ENCODE data around the gene PRPF40B.

Gene PRPF40B

GRCh38 chr12:49689785-49690184 lies 66.4 kb downstream of the PRPF40B start:
- no peak for DNase-seq

- DNase-seq, result no peak
These were observed 69.5 kb downstream of the PRPF40B start for GRCh38 chr12:49692851-49693250.

DNA sequence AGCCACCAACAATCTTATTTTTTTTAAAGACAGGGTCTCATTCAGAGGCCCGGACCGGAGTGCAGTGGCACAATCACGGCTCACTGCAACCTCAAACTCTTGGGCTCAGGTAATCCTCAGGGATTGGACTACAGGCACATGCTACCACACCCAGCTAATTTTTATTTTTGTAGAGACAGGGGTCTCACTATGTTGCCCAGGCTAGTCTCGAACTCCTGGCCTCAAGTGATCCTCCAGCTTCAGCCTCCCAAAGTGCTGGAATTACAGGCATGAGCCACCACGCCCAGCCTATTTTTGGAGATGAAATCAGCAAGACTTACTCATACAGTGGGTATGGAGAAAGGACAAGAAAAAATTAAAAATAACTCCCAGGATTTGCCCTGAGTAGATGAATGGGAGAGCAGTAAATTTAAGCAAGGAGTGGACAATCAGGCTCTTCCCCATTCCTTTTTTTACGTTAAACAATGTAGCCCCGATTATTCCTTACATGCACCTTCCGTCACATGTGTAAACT lies 70.6 kb downstream of the PRPF40B start:
- DNase-seq, result no peak
